ENCODE data around the gene HIBCH. TPM values are rescaled to one million over a fixed set of nuclear protein-coding genes. Genes with fewer than 3 reads are reported as not detected.
"Not testable (repeated sequence)": the region's sequence is repeated elsewhere in the genome, so short reads cannot be mapped to it uniquely, and the experiment has no call there.

The HIBCH gene
- total RNA-seq, 2 experiments from 2014 or later: 13.5 to 13.7 TPM

DNA sequence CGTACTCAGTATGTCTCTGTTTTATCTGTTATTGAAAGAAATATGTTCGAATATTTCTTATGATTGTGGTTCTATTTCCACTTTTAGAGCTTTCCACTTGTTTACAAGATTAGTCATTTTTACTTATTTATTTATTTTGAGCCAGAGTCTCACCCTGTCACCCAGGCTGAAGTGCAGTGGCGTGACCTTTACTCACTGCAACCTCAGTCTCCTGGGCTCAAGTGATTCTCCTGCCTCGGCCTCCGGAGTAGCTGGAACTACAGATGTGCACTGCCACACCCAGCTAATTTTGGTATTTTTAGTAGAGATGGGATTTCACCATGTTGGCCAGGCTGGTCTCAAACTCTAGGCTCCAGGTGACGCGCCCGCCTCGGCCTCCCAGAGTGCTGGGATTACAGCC is 53.3 kb downstream of the HIBCH start:
- CTCF ChIA-PET: interaction anchor here (1.4 kb wide), 1 partner anchor 11 kb away, joined by 5 read pairs; no protein-coding TSS in a partner anchor
- Mint-ChIP-seq H3K4me1 (ENCODE audit: low read depth) (no peaks in the 10 kb centered on the region), H3K27me3 (ENCODE audit: low read depth) (no peaks in the 10 kb centered on the region), H3K4me3 (no peak overlapping the region), H3K27ac (no peak overlapping the region), H3K9me3 (ENCODE audit: insufficient read depth) (peaks cover 3% of the 10 kb centered on the region), H3K36me3 (ENCODE audit: low read depth) (peaks cover 8% of the 10 kb centered on the region)
- no peak for ATAC-seq
- DNase-seq: no peak
- POLR2A ChIA-PET: no interaction called here

DNA sequence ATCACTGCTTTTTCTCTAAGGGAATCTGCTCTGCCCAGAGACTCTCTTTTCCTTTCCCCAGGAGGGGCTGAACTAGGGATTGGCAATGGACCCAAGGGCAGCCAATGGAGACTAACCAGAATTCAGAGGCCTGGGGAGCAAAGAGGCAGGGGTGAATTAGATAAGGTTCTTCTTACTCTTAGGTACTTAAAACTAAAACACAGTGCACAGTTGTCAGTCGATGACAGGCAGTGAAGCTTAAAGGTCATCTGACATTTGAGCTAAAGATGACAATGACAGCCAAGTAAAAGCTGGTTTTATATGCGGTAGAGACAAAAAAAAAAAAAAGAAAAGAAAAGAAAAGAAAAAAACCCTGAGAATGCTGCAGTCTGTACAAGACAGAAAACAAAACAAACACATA is 57.8 kb downstream of the HIBCH start:
- POLR2A ChIA-PET: no interaction called here
- CTCF ChIA-PET: no interaction called here
- Mint-ChIP-seq H3K27me3 (ENCODE audit: low read depth) (no peaks in the 10 kb centered on the region), H3K27ac (no peak overlapping the region), H3K36me3 (ENCODE audit: low read depth) (peaks cover 28% of the 10 kb centered on the region), H3K4me1 (ENCODE audit: low read depth) (no peaks in the 10 kb centered on the region), H3K4me3 (no peak overlapping the region), H3K9me3 (ENCODE audit: insufficient read depth) (peaks cover 14% of the 10 kb centered on the region)
- ATAC-seq (no peak), DNase-seq (no peak)

DNA sequence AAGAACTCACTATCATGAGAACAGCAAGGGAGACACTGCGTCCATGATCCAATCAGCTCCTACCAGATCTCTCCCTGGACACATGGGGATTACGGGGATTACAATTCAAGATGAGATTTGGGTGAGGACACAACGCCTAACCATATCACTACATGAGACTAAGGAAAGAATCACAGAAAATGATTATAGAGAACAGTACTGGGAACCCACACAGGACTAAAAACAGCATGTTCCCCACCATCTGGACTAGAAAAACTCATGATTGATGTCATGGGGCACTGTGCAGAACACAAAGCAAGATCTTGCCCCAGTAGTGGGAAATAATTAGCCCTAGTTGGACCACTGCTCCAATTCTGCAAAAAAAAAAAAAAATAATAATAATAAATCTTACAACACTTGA is 63.5 kb downstream of the HIBCH start:
- no peaks in the 10 kb centered on the region for H3K4me1 Mint-ChIP-seq (ENCODE audit: low read depth)
- H3K36me3 Mint-ChIP-seq (ENCODE audit: low read depth): peaks cover 33% of the 10 kb centered on the region
- no peak overlapping the region for H3K27ac Mint-ChIP-seq
- no peak overlapping the region for H3K4me3 Mint-ChIP-seq
- ChIA-PET POLR2A (no interaction called here), CTCF (no interaction called here)
- ATAC-seq: no peak
- no peak for DNase-seq
- no peaks in the 10 kb centered on the region for H3K27me3 Mint-ChIP-seq (ENCODE audit: low read depth)
- peaks cover 15% of the 10 kb centered on the region for H3K9me3 Mint-ChIP-seq (ENCODE audit: insufficient read depth)

DNA sequence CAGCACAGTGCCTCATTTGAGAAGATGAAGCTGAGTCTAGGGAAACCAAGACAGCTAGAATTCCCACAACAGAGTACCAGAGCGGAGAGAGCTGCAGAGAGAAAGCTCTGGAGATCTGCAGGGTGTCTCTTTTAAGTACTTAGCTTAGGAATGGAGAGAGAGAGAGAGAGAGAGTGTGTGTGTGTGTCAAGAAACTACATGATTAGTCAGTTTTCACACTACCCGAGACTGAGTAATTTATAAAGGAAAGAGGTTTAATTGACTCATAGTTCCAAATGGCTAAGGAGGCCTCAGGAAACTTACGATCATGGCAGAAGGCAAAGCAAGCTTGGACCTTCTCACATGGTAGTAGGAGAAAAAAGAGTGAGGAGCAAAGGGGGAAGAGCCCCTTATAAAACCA is 64.0 kb downstream of the HIBCH start:
- no peak for DNase-seq
- ChIA-PET CTCF (no interaction called here), POLR2A (no interaction called here)
- Mint-ChIP-seq H3K4me3 (no peak overlapping the region), H3K9me3 (ENCODE audit: insufficient read depth) (peaks cover 15% of the 10 kb centered on the region), H3K27ac (no peak overlapping the region), H3K36me3 (ENCODE audit: low read depth) (peaks cover 33% of the 10 kb centered on the region), H3K4me1 (ENCODE audit: low read depth) (no peaks in the 10 kb centered on the region), H3K27me3 (ENCODE audit: low read depth) (no peaks in the 10 kb centered on the region)
- ATAC-seq: no peak

DNA sequence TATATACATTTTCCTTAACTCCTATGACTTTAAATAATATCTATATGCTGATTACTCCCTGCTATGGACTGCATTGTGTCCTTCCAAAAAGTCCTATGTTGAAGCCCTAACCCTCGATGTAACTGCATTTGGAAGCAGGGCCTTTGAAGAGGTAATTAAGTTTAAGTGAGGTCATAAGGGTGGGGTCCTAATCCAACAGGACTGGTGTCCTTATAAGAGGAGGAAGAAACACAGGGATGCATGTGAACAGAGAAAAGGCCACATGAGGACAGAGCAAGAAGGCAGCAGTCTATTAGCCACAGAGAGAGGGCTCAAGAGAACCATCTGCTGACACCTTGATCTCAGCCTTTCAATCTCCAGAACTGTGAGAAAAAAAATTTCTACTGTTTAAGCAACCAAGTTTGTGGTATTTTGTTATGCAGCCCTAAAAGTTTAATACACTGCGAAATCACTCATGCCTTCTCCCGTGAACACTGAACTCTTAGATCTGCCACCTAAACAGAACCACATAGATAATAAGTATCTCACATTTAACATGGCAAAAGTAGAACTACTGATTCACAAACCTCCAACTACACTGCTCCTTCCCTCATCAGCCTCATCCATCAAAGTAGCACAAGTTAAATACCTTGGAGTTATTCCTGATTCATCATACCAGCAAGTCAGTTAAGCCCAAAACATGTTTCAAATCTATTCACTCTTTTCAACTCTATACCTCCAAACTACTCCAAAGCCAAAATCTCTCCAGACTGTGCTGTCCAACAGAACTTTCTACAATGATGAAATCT is 65.4 kb downstream of the HIBCH start:
- DNase-seq: no peak
- H3K4me3 Mint-ChIP-seq: no peak overlapping the region

DNA sequence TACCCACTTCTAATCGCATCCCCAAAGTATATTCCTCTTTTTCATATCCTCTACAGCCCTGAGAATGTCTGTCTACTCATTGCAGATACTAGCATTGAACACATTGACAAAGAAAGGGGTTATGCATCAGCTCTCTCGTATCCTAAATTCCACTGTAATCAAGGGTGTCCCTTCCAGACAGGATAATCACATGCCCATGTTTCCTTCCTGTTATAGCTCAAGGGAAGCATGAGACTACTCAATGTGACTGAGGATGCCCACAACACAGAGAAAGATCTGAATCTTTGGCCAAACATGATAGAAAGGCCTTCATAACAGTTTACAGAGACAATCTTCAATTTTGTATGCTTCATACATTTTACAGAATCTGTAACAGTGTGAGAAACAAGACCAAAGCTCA is 69.2 kb downstream of the HIBCH start:
- Mint-ChIP-seq H3K27me3 (ENCODE audit: low read depth) (no peaks in the 10 kb centered on the region), H3K9me3 (ENCODE audit: insufficient read depth) (no peaks in the 10 kb centered on the region), H3K27ac (no peak overlapping the region), H3K36me3 (ENCODE audit: low read depth) (peaks cover 8% of the 10 kb centered on the region), H3K4me1 (ENCODE audit: low read depth) (no peaks in the 10 kb centered on the region), H3K4me3 (no peak overlapping the region)
- ATAC-seq (no peak), DNase-seq (no peak)
- ChIA-PET POLR2A (interaction anchor here (0.6 kb wide), 1 partner anchor 37 kb away, joined by 4 read pairs; no protein-coding TSS in a partner anchor), CTCF (interaction anchor here (1.3 to 1.5 kb wide), 2 partner anchors 27 to 165 kb away, joined by 3 read pairs; no protein-coding TSS in a partner anchor)

More for the DNA sequence above, 65.4 kb downstream of the HIBCH start:
- ChIA-PET CTCF (no interaction called here), POLR2A (no interaction called here)
- Mint-ChIP-seq H3K27ac (no peak overlapping the region), H3K9me3 (ENCODE audit: insufficient read depth) (peaks cover 15% of the 10 kb centered on the region), H3K36me3 (ENCODE audit: low read depth) (peaks cover 36% of the 10 kb centered on the region), H3K27me3 (ENCODE audit: low read depth) (no peaks in the 10 kb centered on the region), H3K4me1 (ENCODE audit: low read depth) (no peaks in the 10 kb centered on the region)
- ATAC-seq: no peak

DNA sequence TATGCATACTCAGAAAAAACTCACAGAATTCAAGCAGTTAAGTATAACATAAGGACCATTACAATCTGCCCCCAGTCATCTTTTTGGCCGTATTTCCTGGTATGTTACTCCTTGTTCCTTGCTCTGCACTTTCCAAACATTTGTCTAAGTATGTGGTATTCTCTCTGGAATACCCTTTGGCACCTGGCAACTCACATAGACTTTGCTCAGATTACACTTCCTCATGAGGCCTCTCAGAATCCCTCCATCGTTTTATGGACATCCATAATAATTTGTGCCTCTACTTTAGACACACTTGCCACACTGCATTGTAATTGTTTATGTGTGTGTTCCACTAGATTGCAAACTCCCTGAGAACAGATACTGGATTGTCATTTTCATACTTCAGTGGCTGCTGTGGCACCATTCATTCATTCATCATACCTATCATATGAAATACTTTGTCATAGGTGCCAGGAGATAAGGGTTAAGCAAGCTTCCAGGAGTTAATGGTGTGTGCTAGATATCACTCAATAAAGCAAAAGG is 84.0 kb downstream of the HIBCH start:
- Mint-ChIP-seq H3K4me1 (ENCODE audit: low read depth) (no peaks in the 10 kb centered on the region), H3K4me3 (no peak overlapping the region), H3K27me3 (ENCODE audit: low read depth) (no peaks in the 10 kb centered on the region), H3K27ac (no peak overlapping the region), H3K9me3 (ENCODE audit: insufficient read depth) (no peaks in the 10 kb centered on the region), H3K36me3 (ENCODE audit: low read depth) (peaks cover 22% of the 10 kb centered on the region)
- ATAC-seq (no peak), DNase-seq (no peak)
- ChIA-PET POLR2A (no interaction called here), CTCF (no interaction called here)

DNA sequence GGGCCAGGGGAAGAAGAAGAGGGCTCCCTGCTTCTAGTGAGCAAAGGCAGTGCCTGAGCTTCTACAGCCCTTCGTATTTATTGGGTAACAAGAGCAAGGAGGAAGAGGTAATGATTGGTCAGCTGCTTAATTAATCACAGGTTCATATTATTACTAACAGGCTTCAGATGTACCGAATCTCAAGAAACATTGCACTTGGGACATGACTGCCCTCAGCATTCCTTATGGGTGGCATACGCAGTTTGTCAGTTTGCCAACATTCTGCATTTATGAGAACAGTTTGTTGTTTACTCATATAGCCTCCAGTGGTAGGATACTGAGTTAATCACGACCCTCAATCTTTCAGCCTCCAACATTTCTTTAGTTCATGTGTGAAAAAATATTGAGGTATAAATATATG is 84.5 kb downstream of the HIBCH start:
- Mint-ChIP-seq H3K27ac (no peak overlapping the region), H3K27me3 (ENCODE audit: low read depth) (no peaks in the 10 kb centered on the region), H3K4me1 (ENCODE audit: low read depth) (no peaks in the 10 kb centered on the region), H3K36me3 (ENCODE audit: low read depth) (peaks cover 21% of the 10 kb centered on the region), H3K4me3 (no peak overlapping the region), H3K9me3 (ENCODE audit: insufficient read depth) (no peaks in the 10 kb centered on the region)
- ATAC-seq (no peak), DNase-seq (no peak)
- CTCF ChIA-PET: no interaction called here
- POLR2A ChIA-PET: no interaction called here

DNA sequence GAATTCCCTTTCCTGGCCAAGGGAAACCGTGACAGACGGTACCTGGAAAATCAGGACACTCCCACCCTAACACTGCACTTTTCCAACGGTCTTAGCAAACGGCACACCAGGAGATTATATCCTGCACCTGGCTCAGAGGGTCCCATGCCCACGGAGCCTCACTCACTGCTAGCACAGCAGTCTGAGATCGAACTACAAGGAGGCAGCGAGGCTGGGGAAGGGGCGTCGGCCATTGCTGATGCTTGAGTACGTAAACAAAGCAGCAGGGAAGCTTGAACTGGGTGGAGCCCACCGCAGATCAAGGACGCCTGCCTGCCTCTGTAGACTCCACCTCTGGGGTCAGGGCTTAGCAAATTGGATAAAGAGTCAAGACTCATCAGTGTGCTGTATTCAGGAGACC is 95.6 kb downstream of the HIBCH start:
- H3K4me3 Mint-ChIP-seq; H3K4me1 Mint-ChIP-seq (ENCODE audit: low read depth); CTCF ChIA-PET; H3K27ac Mint-ChIP-seq; POLR2A ChIA-PET; DNase-seq; H3K9me3 Mint-ChIP-seq (ENCODE audit: insufficient read depth); H3K27me3 Mint-ChIP-seq (ENCODE audit: low read depth); ATAC-seq: not testable (repeated sequence)
- H3K36me3 Mint-ChIP-seq (ENCODE audit: low read depth): peaks cover 29% of the 10 kb centered on the region

DNA sequence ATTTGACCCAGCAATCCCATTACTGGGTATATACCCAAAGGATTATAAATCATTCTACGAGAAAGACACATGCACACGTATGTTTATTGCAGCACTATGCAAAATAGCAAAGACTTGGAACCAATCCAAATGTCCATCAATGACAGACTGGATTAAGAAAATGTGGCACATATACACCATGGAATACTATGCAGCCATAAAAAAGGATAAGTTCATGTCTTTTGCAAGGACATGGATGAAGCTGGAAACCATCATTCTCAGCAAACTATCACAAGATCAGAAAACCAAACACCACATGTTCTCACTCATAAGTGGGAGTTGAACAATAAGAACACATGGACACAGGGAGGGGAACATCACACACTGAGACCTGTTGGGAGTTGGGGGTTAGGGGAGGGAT is 96.9 kb downstream of the HIBCH start:
- POLR2A ChIA-PET; CTCF ChIA-PET; DNase-seq; H3K27me3 Mint-ChIP-seq (ENCODE audit: low read depth); H3K9me3 Mint-ChIP-seq (ENCODE audit: insufficient read depth); H3K4me3 Mint-ChIP-seq; H3K27ac Mint-ChIP-seq; H3K4me1 Mint-ChIP-seq (ENCODE audit: low read depth); ATAC-seq: not testable (repeated sequence)
- peaks cover 23% of the 10 kb centered on the region for H3K36me3 Mint-ChIP-seq (ENCODE audit: low read depth)

DNA sequence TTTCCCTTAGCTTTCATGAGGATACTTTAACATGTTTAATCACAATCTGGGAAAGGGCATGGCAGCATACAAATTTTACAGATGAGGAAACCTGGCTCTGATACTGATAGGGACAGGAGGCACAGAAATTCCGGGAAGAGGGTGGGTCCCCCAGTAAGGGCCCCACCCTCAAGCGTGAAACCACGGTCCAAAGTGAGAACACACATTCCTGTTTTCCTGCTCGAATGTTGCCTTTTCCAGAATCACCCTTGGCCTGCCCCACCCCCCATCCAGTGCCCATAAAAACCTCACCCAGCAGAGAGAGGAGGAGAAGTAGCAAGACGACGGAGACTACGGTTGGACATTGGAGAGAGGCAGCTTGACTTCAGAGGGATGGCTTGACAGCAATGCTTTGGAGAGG is 98.2 kb downstream of the HIBCH start:
- ChIA-PET POLR2A (no interaction called here), CTCF (no interaction called here)
- ATAC-seq (no peak), DNase-seq (no peak)
- H3K4me1 Mint-ChIP-seq (ENCODE audit: low read depth): peaks cover 4% of the 10 kb centered on the region
- peaks cover 14% of the 10 kb centered on the region for H3K36me3 Mint-ChIP-seq (ENCODE audit: low read depth)
- H3K27ac Mint-ChIP-seq: no peak overlapping the region
- H3K27me3 Mint-ChIP-seq (ENCODE audit: low read depth): no peaks in the 10 kb centered on the region
- peaks cover 6% of the 10 kb centered on the region for H3K9me3 Mint-ChIP-seq (ENCODE audit: insufficient read depth)
- no peak overlapping the region for H3K4me3 Mint-ChIP-seq

DNA sequence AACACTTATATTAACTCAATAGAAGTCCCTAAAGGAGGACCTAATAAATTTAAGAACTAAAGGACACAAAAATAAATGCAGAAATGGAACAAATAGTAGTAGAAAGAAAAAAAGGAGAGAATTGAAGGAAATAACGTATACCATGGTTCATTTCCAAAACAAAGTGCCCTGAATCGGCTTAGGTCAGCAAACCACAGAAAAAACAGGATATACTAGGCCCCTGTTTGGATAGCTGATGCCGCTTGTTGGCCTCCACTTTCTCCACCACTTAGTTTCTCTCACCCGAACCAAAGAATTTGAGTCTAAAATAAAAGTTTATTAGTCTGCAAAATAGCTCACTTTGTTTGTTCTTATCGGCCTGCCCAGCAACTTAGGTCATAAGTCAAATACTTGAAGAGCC is 100.4 kb downstream of the HIBCH start:
- ChIA-PET CTCF (no interaction called here), POLR2A (interaction anchor here (0.5 kb wide), 1 partner anchor 11 kb away, joined by 3 read pairs; no protein-coding TSS in a partner anchor)
- no peak overlapping the region for H3K4me3 Mint-ChIP-seq
- H3K9me3 Mint-ChIP-seq (ENCODE audit: insufficient read depth): peaks cover 6% of the 10 kb centered on the region
- H3K36me3 Mint-ChIP-seq (ENCODE audit: low read depth): peaks cover 14% of the 10 kb centered on the region
- ATAC-seq (no peak), DNase-seq (no peak)
- peaks cover 16% of the 10 kb centered on the region for H3K4me1 Mint-ChIP-seq (ENCODE audit: low read depth)
- H3K27ac Mint-ChIP-seq: no peak overlapping the region
- no peaks in the 10 kb centered on the region for H3K27me3 Mint-ChIP-seq (ENCODE audit: low read depth)
